ENCODE results near the gene ALKBH5. TPM values are rescaled to one million over a fixed set of nuclear protein-coding genes. Genes with fewer than 3 reads are reported as not detected.

ALKBH5 gene
- total RNA-seq, 1 donor from 2014 or later: 92.6 TPM

- Mint-ChIP-seq H3K9me3 (ENCODE audit: unreplicated experiment) (no peaks in the 10 kb centered on the region), H3K27ac (ENCODE audit: unreplicated experiment) (no peak overlapping the region), H3K27me3 (ENCODE audit: low read depth, unreplicated experiment) (peaks cover 10% of the 10 kb centered on the region), H3K4me3 (ENCODE audit: unreplicated experiment) (no peak overlapping the region), H3K36me3 (ENCODE audit: low read depth, unreplicated experiment) (no peaks in the 10 kb centered on the region), H3K4me1 (ENCODE audit: low read depth, unreplicated experiment) (peaks cover 8% of the 10 kb centered on the region)
- H3K4me3 ChIP-seq (ENCODE audit: insufficient read depth, low read depth, low read length): no peak overlapping the region
- peaks cover 11% of the 10 kb centered on the region for H3K4me1 ChIP-seq (ENCODE audit: insufficient read depth, low read length)
- no peak for DNase-seq (ENCODE audit: low read depth)
- H3K79me2 ChIP-seq (ENCODE audit: insufficient read depth, low read length): no peaks in the 10 kb centered on the region
- H4K20me1 ChIP-seq (ENCODE audit: insufficient read depth, low read length): no peaks in the 10 kb centered on the region
- no peak for FAIRE-seq
- no peaks in the 10 kb centered on the region for H3K27me3 ChIP-seq (ENCODE audit: insufficient read depth, low read length)
- H3K27ac ChIP-seq (ENCODE audit: low read depth, low read length): no peak overlapping the region
- no peak overlapping the region for H3K4me2 ChIP-seq (ENCODE audit: low read length)
- TF ChIP-seq CTCF (IDR thresholded peaks at IDR 0.05; ENCODE audit: insufficient read depth, low read depth, low read length) (no peak), EZH2 (IDR thresholded peaks at IDR 0.05; ENCODE audit: insufficient read depth, low read length) (no peak)
- no peaks in the 10 kb centered on the region for H3K36me3 ChIP-seq (ENCODE audit: insufficient read depth, low read length)
- H3K9me3 ChIP-seq (ENCODE audit: insufficient read depth, low read depth, low read length): peaks cover 7% of the 10 kb centered on the region
- no peak overlapping the region for H3K9ac ChIP-seq (ENCODE audit: low read length)
- no peak overlapping the region for H2AFZ ChIP-seq (ENCODE audit: low read depth, low read length)
Observed at GRCh38 chr17:18163547-18163946, 20.1 kb upstream of the ALKBH5 start.

- H3K9me3 Mint-ChIP-seq (ENCODE audit: unreplicated experiment): no peaks in the 10 kb centered on the region
- FAIRE-seq: no peak
- no peak overlapping the region for H3K4me3 Mint-ChIP-seq (ENCODE audit: unreplicated experiment)
- H4K20me1 ChIP-seq (ENCODE audit: insufficient read depth, low read length): no peaks in the 10 kb centered on the region
- no peak overlapping the region for H3K27ac Mint-ChIP-seq (ENCODE audit: unreplicated experiment)
- H3K4me1 Mint-ChIP-seq (ENCODE audit: low read depth, unreplicated experiment): no peaks in the 10 kb centered on the region
- TF ChIP-seq EZH2 (IDR thresholded peaks at IDR 0.05; ENCODE audit: insufficient read depth, low read length): no peak
- no peak for TF ChIP-seq CTCF (IDR thresholded peaks at IDR 0.05; ENCODE audit: insufficient read depth, low read depth, low read length)
- H3K79me2 ChIP-seq (ENCODE audit: insufficient read depth, low read length): no peaks in the 10 kb centered on the region
- no peaks in the 10 kb centered on the region for H3K27me3 ChIP-seq (ENCODE audit: insufficient read depth, low read length)
- H3K9me3 ChIP-seq (ENCODE audit: insufficient read depth, low read depth, low read length): peaks cover 6% of the 10 kb centered on the region
- no peak overlapping the region for H3K4me3 ChIP-seq (ENCODE audit: insufficient read depth, low read depth, low read length)
- no peak overlapping the region for H2AFZ ChIP-seq (ENCODE audit: low read depth, low read length)
- H3K9ac ChIP-seq (ENCODE audit: low read length): no peak overlapping the region
- H3K36me3 ChIP-seq (ENCODE audit: insufficient read depth, low read length): no peaks in the 10 kb centered on the region
- H3K36me3 Mint-ChIP-seq (ENCODE audit: low read depth, unreplicated experiment): no peaks in the 10 kb centered on the region
- peaks cover 15% of the 10 kb centered on the region for H3K27me3 Mint-ChIP-seq (ENCODE audit: low read depth, unreplicated experiment)
- H3K27ac ChIP-seq (ENCODE audit: low read depth, low read length): no peak overlapping the region
- DNase-seq (ENCODE audit: low read depth): no peak
- peaks cover 2% of the 10 kb centered on the region for H3K4me1 ChIP-seq (ENCODE audit: insufficient read depth, low read length)
- H3K4me2 ChIP-seq (ENCODE audit: low read length): no peak overlapping the region
Observed at GRCh38 chr17:18166894-18167293, 16.7 kb upstream of the ALKBH5 start.

GRCh38 chr17:18167421-18167820 is 16.2 kb upstream of the ALKBH5 start:
- Mint-ChIP-seq H3K4me1 (ENCODE audit: low read depth, unreplicated experiment) (no peaks in the 10 kb centered on the region), H3K36me3 (ENCODE audit: low read depth, unreplicated experiment) (no peaks in the 10 kb centered on the region), H3K27ac (ENCODE audit: unreplicated experiment) (no peak overlapping the region), H3K27me3 (ENCODE audit: low read depth, unreplicated experiment) (peaks cover 18% of the 10 kb centered on the region), H3K9me3 (ENCODE audit: unreplicated experiment) (no peaks in the 10 kb centered on the region), H3K4me3 (ENCODE audit: unreplicated experiment) (no peak overlapping the region)
- H3K36me3 ChIP-seq (ENCODE audit: insufficient read depth, low read length): no peaks in the 10 kb centered on the region
- no peaks in the 10 kb centered on the region for H3K4me1 ChIP-seq (ENCODE audit: insufficient read depth, low read length)
- H4K20me1 ChIP-seq (ENCODE audit: insufficient read depth, low read length): no peaks in the 10 kb centered on the region
- TF ChIP-seq CTCF (IDR thresholded peaks at IDR 0.05; ENCODE audit: insufficient read depth, low read depth, low read length) (no peak), EZH2 (IDR thresholded peaks at IDR 0.05; ENCODE audit: insufficient read depth, low read length) (no peak)
- H3K4me3 ChIP-seq (ENCODE audit: insufficient read depth, low read depth, low read length): no peak overlapping the region
- H3K79me2 ChIP-seq (ENCODE audit: insufficient read depth, low read length): no peaks in the 10 kb centered on the region
- H3K9me3 ChIP-seq (ENCODE audit: insufficient read depth, low read depth, low read length): peaks cover 6% of the 10 kb centered on the region
- no peaks in the 10 kb centered on the region for H3K27me3 ChIP-seq (ENCODE audit: insufficient read depth, low read length)
- H3K4me2 ChIP-seq (ENCODE audit: low read length): no peak overlapping the region
- FAIRE-seq (no peak), DNase-seq (ENCODE audit: low read depth) (no peak)
- no peak overlapping the region for H3K9ac ChIP-seq (ENCODE audit: low read length)
- no peak overlapping the region for H3K27ac ChIP-seq (ENCODE audit: low read depth, low read length)
- no peak overlapping the region for H2AFZ ChIP-seq (ENCODE audit: low read depth, low read length)
